Measurements from ENCODE around the gene SIGMAR1.

DNA sequence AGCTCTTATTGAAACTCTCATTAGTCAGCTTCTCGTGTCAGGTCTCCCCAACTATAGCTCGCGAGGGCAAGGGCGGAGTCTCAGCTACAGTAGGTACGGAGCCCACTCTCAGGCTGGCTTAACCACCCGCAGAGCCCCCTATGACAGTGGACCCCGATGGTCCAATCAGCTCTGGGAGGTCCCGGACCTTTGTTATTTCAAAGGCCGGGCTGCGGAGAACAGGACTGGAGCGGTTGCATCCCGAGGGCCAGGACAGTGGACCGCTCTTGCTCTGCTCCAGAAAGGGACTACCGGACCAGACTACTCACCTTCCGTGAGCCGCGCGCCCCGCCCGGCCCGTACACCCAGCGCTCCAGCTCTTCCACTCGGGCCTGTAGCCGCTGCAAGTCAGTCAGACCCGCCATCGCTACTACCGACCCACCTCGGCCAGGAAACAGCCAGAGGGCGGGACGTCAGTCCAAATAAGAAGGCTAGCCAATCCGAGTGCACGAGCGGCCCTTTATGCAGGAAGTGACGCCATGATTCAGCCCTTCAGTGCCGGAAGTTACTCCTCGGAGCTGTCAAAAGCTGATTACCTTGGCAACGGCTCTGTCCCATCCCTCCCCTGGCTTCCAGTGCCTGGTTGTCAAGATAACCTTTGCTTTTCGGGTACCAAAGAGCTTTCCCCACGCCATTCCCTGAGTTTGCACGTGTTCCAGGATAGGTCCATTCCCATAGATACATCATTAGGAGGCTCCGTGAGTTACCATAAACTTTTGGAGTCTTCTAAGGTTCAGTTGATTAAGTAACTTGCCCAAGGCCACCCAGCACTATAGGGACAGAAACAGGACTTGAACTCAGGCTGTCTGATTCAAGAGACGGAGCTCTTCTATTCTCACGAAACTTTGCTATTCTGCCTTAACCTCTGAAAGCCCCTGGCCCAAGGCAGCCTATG lies 17.3 kb downstream of the SIGMAR1 start, which contains the start of gene DCTN3:
- TF ChIP-seq, protein P1, sequence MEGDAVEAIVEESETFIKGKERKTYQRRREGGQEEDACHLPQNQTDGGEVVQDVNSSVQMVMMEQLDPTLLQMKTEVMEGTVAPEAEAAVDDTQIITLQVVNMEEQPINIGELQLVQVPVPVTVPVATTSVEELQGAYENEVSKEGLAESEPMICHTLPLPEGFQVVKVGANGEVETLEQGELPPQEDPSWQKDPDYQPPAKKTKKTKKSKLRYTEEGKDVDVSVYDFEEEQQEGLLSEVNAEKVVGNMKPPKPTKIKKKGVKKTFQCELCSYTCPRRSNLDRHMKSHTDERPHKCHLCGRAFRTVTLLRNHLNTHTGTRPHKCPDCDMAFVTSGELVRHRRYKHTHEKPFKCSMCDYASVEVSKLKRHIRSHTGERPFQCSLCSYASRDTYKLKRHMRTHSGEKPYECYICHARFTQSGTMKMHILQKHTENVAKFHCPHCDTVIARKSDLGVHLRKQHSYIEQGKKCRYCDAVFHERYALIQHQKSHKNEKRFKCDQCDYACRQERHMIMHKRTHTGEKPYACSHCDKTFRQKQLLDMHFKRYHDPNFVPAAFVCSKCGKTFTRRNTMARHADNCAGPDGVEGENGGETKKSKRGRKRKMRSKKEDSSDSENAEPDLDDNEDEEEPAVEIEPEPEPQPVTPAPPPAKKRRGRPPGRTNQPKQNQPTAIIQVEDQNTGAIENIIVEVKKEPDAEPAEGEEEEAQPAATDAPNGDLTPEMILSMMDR (conservative IDR thresholded peaks at IDR 0.05; ENCODE audit: low read depth, low read length) = no peak
- TF ChIP-seq MAFK (IDR thresholded peaks at IDR 0.05; ENCODE audit: low read depth, low read length) (no peak), FOS (IDR thresholded peaks at IDR 0.05; ENCODE audit: low read depth, low read length) (no peak), SMC3 (IDR thresholded peaks at IDR 0.05; ENCODE audit: low read depth, low read length) (no peak), MXI1 (IDR thresholded peaks at IDR 0.05; ENCODE audit: borderline replicate concordance, low read depth, low read length) (peak; percentile 58; the same call in 1 of the 2 replicates), NFE2L2 (IDR thresholded peaks at IDR 0.05; ENCODE audit: low read depth, low read length) (no peak), POLR2A (IDR thresholded peaks at IDR 0.05; ENCODE audit: low read depth, low read length) (peak; percentile 61; the same call in 1 of the 2 replicates), CEBPB (IDR thresholded peaks at IDR 0.05; ENCODE audit: low read depth, low read length) (no peak), BHLHE40 (IDR thresholded peaks at IDR 0.05; ENCODE audit: low read depth, low read length) (no peak), RFX5 (IDR thresholded peaks at IDR 0.05; ENCODE audit: low read depth, low read length) (no peak), RCOR1 (IDR thresholded peaks at IDR 0.05; ENCODE audit: insufficient replicate concordance, low read length) (no peak), CHD1 (IDR thresholded peaks at IDR 0.05; ENCODE audit: low read depth, low read length) (no peak)
- TF ChIP-seq, protein P2, sequence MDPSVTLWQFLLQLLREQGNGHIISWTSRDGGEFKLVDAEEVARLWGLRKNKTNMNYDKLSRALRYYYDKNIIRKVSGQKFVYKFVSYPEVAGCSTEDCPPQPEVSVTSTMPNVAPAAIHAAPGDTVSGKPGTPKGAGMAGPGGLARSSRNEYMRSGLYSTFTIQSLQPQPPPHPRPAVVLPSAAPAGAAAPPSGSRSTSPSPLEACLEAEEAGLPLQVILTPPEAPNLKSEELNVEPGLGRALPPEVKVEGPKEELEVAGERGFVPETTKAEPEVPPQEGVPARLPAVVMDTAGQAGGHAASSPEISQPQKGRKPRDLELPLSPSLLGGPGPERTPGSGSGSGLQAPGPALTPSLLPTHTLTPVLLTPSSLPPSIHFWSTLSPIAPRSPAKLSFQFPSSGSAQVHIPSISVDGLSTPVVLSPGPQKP (IDR thresholded peaks at IDR 0.05; ENCODE audit: borderline replicate concordance, low read depth, low read length) = no peak

Measured in IMR-90 (cell line).